Activated CD4-positive, CD25-positive, alpha-beta regulatory T cell treated with anti-CD3 and anti-CD28 coated beads, Interleukin-2, amount 50 U/mL, for 16 hours (primary cell): Measurements from ENCODE around the gene CASP3.
"Not testable (repeated sequence)": the region's sequence is repeated elsewhere in the genome, so short reads cannot be mapped to it uniquely, and the experiment has no call there.

ENCODE experiments used
- DNase-seq: peaks from one replicate; pipeline ENCODE4 v3.0.0-alpha.2; 2020; ENCODE audit warnings: low read depth, low spot score

Gene CASP3

DNA sequence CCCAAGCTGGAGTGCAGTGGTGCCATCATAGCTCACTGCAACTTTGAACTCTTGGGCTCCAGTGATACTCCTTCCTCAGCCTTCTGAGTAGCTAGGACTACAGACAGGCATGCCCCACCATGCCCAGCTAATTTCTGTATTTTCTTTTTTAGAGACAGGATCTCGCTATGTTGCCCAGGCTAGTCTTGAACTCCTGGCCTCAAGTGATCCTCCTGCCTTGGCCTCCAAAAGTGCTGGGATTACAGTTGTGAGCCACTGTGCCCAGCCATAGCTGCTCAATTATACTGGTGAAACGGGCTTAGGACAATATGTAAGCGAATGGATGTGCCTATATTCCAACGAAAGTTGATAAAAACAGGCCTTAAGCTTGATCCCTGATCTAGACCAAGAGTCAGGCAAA, 13.1 kb downstream of the CASP3 start:
- no peak for DNase-seq

GRCh38 chr4:184635381-184635780, 13.9 kb downstream of the CASP3 start:
- DNase-seq: no peak

GRCh38 chr4:184632842-184633241, 16.4 kb downstream of the CASP3 start:
- DNase-seq: no peak

DNA sequence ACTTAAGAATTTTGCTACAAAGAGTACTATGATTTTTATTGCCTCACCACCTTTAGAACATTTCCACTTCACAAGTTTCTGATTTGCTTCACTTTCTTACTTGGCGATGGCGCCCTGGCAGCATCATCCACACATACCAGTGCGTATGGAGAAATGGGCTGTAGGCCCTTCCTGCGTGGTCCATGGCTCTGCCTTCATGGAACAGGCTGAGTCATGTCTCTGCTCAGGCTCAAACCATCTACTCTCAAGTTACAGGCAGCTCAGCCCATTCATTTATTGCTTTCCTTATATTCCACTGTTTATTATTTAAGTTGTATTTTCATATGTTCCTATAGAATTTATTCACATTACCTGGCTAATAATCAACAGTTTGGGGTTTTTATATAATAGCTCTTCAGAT, 21.1 kb downstream of the CASP3 start:
- no peak for DNase-seq

- not testable (repeated sequence) for DNase-seq
These were observed 23.3 kb downstream of the CASP3 start for GRCh38 chr4:184625783-184626596.

- DNase-seq: no peak
These were observed 24.2 kb downstream of the CASP3 start for GRCh38 chr4:184624972-184625554.

GRCh38 chr4:184624504-184624903, 24.7 kb downstream of the CASP3 start:
- not testable (repeated sequence) for DNase-seq

DNA sequence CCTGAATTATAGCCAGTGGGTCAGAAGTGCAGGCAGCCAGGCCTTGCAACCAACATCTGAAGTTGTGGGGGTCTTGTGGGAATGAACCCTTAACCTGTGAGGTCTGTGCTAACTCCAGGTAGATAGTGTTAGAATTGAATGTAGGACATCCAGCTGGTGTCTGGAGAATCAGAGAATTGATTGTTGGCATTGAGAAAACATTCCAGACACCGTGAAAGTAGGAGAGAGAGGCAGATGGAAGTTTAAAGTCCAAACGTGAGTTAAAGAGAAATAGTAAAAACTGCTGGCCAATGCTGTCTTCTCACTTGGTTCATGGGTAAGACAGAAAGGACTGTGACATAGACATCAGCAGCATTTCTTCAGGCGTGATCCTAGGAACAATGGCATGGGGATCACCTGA, 27.7 kb downstream of the CASP3 start:
- no peak for DNase-seq

- DNase-seq: no peak
These were observed 28.9 kb downstream of the CASP3 start for GRCh38 chr4:184620212-184620867.

DNA sequence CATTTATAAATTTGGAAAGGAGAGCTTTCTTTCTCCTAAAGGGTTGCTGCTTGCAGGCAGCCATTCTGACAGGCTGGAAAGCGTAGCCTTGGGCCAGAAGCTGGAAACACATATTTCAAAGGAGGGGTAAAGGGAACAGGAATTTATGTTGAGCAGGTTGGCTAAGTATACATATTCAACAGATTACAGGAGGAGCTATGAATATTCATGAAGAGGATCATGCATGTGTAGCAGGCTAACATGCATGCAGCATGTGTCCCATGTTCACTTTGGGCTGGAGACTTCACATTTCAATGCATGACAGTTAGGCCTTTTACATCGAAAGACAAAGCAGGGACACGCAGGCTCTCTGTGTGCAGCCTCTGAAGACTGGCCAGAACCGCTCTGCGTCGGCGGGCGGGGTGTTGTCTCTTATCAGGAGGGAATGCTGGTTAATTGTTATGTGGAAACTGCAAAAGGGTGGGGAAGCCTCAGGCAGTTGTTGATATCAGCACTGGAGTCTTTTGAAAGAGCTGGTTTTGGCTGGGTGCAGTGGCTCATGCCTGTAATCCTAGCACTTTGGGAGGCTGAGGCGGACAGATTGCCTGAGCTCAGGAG, 31.5 kb downstream of the CASP3 start:
- DNase-seq: no peak

- DNase-seq: no peak
These were observed 32.4 kb downstream of the CASP3 start for GRCh38 chr4:184616633-184617551.

GRCh38 chr4:184616168-184616567, 33.1 kb downstream of the CASP3 start:
- DNase-seq: not testable (repeated sequence)

DNA sequence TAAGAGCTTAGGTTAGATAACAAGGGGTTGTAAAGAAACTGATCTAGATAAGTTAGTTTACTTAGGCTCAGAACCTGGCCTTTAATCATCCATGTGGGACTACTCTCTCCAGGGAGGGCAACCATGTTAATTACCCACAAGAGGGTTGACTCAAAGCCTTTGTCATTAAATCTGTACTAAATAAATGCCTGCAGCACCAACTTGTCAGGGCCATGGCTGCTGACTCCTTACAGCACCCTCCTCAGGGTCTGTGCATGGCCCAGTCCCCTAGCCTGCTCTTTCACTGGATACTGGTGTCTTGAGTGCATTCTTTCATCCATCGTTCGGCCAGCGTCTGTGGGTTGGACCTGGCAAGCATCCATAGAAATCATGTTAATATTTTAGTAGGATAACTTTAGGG, 34.7 kb downstream of the CASP3 start:
- no peak for DNase-seq

DNA sequence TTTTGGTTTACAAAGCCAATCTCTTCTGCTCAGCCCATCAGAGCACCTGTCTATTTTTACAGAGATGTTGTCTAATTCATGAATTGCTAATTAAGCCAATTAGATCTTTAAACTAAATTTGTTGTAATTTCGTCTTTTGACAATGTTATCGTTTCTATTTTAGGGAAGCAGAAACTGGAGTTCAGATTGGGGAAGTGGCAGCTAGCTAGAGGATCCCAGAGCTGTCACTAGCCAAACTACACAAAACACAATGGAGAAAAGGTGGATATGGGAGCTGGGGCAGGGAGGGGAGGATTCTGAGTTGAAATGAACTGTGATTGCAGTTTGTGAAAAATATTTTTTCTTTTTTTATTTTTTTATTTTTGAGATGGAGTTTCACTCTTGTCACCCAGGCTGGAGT, 35.8 kb downstream of the CASP3 start:
- no peak for DNase-seq

DNA sequence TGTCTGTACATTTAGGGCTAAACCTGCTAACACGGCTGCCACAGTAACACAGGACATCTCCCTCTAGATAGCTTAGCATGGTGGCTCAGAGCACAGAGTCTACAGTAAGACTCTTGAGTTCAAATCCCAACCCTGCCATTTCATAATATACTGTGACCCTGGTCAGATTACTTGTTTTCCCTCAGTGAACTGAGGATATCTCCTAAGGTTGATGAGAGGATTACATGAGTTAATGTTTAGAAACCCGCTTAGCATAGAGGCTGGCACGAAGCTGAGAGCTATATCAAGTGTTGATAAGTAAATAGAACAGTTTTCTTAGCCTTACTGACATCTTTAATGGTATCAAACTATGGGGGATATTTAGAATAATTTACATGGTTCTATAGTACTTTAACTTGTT, 37.2 kb downstream of the CASP3 start:
- DNase-seq: no peak

GRCh38 chr4:184607429-184607828, 41.8 kb downstream of the CASP3 start:
- DNase-seq: not testable (repeated sequence)

- not testable (repeated sequence) for DNase-seq
These were observed 46.4 kb downstream of the CASP3 start for GRCh38 chr4:184602857-184603256.

GRCh38 chr4:184600982-184601381, 48.3 kb downstream of the CASP3 start:
- DNase-seq: not testable (repeated sequence)

- no peak for DNase-seq
These were observed 49.6 kb downstream of the CASP3 start for GRCh38 chr4:184599492-184600135.

GRCh38 chr4:184598753-184599491, 50.3 kb downstream of the CASP3 start:
- no peak for DNase-seq
